ENCODE results near the gene LIX1L.

Gene LIX1L

GRCh38 chr1:145987926-145988325, 30.1 kb upstream of the LIX1L start:
- peaks cover 6% of the 10 kb centered on the region for H3K36me3 ChIP-seq (replicated peaks)
- H3K4me3 ChIP-seq (ENCODE audit: low read depth, low read length): no peak overlapping the region
- TF ChIP-seq, protein P1, sequence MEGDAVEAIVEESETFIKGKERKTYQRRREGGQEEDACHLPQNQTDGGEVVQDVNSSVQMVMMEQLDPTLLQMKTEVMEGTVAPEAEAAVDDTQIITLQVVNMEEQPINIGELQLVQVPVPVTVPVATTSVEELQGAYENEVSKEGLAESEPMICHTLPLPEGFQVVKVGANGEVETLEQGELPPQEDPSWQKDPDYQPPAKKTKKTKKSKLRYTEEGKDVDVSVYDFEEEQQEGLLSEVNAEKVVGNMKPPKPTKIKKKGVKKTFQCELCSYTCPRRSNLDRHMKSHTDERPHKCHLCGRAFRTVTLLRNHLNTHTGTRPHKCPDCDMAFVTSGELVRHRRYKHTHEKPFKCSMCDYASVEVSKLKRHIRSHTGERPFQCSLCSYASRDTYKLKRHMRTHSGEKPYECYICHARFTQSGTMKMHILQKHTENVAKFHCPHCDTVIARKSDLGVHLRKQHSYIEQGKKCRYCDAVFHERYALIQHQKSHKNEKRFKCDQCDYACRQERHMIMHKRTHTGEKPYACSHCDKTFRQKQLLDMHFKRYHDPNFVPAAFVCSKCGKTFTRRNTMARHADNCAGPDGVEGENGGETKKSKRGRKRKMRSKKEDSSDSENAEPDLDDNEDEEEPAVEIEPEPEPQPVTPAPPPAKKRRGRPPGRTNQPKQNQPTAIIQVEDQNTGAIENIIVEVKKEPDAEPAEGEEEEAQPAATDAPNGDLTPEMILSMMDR (IDR thresholded peaks at IDR 0.05; ENCODE audit: low read depth, low read length, missing control alignments): no peak
- no peak for DNase-seq
- no peak overlapping the region for H3K27ac ChIP-seq
- in situ Hi-C loops (cut with HindIII; ENCODE audit: low pct_ligation_motif_present, low sequenced_read_pairs): no loop called here
- H3K27me3 ChIP-seq (replicated peaks): no peaks in the 10 kb centered on the region

DNA sequence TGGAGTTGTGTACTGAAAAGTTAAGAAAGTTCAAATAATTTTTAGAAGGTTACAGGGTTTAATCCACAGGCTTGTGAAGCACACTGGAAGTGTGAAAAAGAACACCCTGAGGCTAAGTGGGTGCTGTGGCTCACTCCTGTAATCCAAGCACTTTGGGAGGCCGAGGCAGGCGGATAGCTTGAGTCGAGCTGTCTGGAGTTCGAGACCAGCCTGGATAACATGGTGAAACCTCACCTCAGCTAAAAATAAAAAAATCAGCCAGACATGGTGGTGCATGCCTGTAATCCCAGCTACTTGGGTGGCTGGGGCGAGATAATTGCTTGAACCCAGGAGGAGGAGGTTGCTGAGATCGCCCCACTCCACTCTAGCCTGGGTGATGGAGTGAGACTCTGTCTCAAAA, 28.7 kb upstream of the LIX1L start:
- DNase-seq: no peak
- Histone ChIP-seq H3K27ac (no peak overlapping the region), H3K36me3 (replicated peaks) (no peaks in the 10 kb centered on the region), H3K27me3 (replicated peaks) (no peaks in the 10 kb centered on the region), H3K4me3 (ENCODE audit: low read depth, low read length) (no peak overlapping the region)
- in situ Hi-C loops (cut with HindIII; ENCODE audit: low pct_ligation_motif_present, low sequenced_read_pairs): no loop called here
- TF ChIP-seq, protein P1 (IDR thresholded peaks at IDR 0.05; ENCODE audit: low read depth, low read length, missing control alignments): no peak

DNA sequence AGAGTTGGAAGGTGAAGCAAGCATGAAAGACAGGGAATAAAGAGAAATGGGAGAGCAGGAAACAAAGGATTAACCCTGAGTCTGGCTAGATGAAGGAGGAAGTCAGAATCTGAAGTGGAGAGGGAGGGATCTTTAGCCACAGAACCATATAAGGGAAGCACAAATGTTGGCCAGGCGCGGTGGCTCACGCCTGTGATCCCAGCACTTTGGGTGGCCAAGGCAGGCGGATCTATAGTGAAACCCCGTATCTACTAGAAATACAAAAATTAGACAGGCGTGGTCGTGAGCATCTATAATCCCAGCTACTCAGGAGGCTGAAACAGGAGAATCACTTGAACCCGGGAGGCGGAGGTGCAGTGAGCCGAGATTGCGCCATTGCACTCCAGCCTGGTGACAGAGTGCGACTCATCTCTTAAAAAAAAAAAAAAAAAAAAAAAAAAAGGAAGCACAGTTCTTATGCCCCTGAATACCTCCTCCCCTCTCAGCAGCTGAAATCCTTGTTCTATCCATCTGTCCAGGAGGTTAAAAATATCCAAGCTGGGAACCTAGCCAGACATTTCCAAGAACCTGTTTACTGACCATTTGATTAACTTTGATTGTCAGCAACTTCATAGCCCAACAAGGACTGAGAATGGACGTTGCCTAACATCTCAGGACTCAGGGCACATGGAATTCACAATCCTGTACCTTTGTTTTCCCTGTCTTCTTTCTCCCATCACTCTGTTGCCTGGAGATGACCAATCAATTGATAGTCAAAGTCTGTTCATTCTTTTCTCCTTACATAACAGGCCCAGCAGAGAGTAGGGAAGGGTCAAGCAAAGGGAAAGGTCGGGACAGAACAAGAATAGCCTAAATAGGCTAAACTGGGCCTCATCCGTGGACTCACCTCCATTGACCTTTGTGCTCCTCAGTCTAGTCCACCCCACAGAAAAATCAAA, 28.0 kb upstream of the LIX1L start:
- H3K27me3 ChIP-seq (replicated peaks): no peaks in the 10 kb centered on the region
- H3K36me3 ChIP-seq (replicated peaks): no peaks in the 10 kb centered on the region
- DNase-seq: no peak
- H3K4me3 ChIP-seq (ENCODE audit: low read depth, low read length): no peak overlapping the region
- TF ChIP-seq, protein P1 (IDR thresholded peaks at IDR 0.05; ENCODE audit: low read depth, low read length, missing control alignments): no peak
- in situ Hi-C loops (cut with HindIII; ENCODE audit: low pct_ligation_motif_present, low sequenced_read_pairs): no loop called here
- peak overlapping the region; percentile 3 for H3K27ac ChIP-seq

- DNase-seq: no peak
- H3K4me3 ChIP-seq (ENCODE audit: low read depth, low read length): no peak overlapping the region
- TF ChIP-seq, protein P1 (IDR thresholded peaks at IDR 0.05; ENCODE audit: low read depth, low read length, missing control alignments): no peak
- H3K36me3 ChIP-seq (replicated peaks): no peaks in the 10 kb centered on the region
- no peaks in the 10 kb centered on the region for H3K27me3 ChIP-seq (replicated peaks)
- in situ Hi-C loops (cut with HindIII; ENCODE audit: low pct_ligation_motif_present, low sequenced_read_pairs): no loop called here
- peak overlapping the region; percentile 3 for H3K27ac ChIP-seq
These were observed 27.3 kb upstream of the LIX1L start for GRCh38 chr1:145985129-145985501.

GRCh38 chr1:145983960-145984830, 26.4 kb upstream of the LIX1L start:
- no peak overlapping the region for H3K27ac ChIP-seq
- no peaks in the 10 kb centered on the region for H3K36me3 ChIP-seq (replicated peaks)
- H3K4me3 ChIP-seq (ENCODE audit: low read depth, low read length): no peak overlapping the region
- no peaks in the 10 kb centered on the region for H3K27me3 ChIP-seq (replicated peaks)
- TF ChIP-seq, protein P1 (IDR thresholded peaks at IDR 0.05; ENCODE audit: low read depth, low read length, missing control alignments): no peak
- no peak for DNase-seq
- in situ Hi-C loops (cut with HindIII; ENCODE audit: low pct_ligation_motif_present, low sequenced_read_pairs): no loop called here

Data from brain microvascular endothelial cell (primary cell).